ENCODE measurements around the gene SRD5A2.

SRD5A2 gene

DNA sequence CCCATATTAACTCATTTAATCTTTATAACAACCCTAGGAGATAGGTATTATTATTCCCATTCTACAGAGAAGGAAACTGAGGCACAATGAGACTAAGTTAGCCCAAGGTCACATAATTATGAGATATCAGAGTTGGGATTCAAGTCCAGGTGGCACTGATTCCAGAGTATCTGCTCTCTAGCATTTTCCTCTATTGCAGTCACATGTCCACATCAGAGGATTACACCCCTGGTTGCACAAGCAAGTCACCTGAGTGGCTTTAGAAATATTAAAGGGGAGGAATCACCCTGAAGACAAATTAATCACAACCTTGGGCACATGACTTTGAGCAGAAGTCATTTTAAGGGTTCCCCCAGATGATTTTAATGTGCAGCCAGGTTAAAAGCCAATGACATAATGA is 23.8 kb downstream of the SRD5A2 start:
- no peak for TF ChIP-seq YY1 (IDR thresholded peaks at IDR 0.05; ENCODE audit: low read depth)
- TF ChIP-seq ZBTB7A (IDR thresholded peaks at IDR 0.05; ENCODE audit: low read depth): no peak
- TF ChIP-seq TEAD4 (IDR thresholded peaks at IDR 0.05): no peak
- no peak for TF ChIP-seq RAD21 (IDR thresholded peaks at IDR 0.05; ENCODE audit: low read depth)
- no peak for TF ChIP-seq EP300 (IDR thresholded peaks at IDR 0.05; ENCODE audit: borderline replicate concordance)
- TF ChIP-seq CREB1 (IDR thresholded peaks at IDR 0.05; ENCODE audit: low read depth): no peak
- no peak for TF ChIP-seq TAF1 (IDR thresholded peaks at IDR 0.05; ENCODE audit: low read depth)
- TF ChIP-seq, protein P1, sequence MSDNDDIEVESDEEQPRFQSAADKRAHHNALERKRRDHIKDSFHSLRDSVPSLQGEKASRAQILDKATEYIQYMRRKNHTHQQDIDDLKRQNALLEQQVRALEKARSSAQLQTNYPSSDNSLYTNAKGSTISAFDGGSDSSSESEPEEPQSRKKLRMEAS (IDR thresholded peaks at IDR 0.05): no peak
- no peak for TF ChIP-seq CEBPB (IDR thresholded peaks at IDR 0.05)
- TF ChIP-seq TCF12 (IDR thresholded peaks at IDR 0.05; ENCODE audit: low read depth): no peak
- TF ChIP-seq, protein P2, sequence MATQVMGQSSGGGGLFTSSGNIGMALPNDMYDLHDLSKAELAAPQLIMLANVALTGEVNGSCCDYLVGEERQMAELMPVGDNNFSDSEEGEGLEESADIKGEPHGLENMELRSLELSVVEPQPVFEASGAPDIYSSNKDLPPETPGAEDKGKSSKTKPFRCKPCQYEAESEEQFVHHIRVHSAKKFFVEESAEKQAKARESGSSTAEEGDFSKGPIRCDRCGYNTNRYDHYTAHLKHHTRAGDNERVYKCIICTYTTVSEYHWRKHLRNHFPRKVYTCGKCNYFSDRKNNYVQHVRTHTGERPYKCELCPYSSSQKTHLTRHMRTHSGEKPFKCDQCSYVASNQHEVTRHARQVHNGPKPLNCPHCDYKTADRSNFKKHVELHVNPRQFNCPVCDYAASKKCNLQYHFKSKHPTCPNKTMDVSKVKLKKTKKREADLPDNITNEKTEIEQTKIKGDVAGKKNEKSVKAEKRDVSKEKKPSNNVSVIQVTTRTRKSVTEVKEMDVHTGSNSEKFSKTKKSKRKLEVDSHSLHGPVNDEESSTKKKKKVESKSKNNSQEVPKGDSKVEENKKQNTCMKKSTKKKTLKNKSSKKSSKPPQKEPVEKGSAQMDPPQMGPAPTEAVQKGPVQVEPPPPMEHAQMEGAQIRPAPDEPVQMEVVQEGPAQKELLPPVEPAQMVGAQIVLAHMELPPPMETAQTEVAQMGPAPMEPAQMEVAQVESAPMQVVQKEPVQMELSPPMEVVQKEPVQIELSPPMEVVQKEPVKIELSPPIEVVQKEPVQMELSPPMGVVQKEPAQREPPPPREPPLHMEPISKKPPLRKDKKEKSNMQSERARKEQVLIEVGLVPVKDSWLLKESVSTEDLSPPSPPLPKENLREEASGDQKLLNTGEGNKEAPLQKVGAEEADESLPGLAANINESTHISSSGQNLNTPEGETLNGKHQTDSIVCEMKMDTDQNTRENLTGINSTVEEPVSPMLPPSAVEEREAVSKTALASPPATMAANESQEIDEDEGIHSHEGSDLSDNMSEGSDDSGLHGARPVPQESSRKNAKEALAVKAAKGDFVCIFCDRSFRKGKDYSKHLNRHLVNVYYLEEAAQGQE (IDR thresholded peaks at IDR 0.05; ENCODE audit: low read depth): no peak

DNA sequence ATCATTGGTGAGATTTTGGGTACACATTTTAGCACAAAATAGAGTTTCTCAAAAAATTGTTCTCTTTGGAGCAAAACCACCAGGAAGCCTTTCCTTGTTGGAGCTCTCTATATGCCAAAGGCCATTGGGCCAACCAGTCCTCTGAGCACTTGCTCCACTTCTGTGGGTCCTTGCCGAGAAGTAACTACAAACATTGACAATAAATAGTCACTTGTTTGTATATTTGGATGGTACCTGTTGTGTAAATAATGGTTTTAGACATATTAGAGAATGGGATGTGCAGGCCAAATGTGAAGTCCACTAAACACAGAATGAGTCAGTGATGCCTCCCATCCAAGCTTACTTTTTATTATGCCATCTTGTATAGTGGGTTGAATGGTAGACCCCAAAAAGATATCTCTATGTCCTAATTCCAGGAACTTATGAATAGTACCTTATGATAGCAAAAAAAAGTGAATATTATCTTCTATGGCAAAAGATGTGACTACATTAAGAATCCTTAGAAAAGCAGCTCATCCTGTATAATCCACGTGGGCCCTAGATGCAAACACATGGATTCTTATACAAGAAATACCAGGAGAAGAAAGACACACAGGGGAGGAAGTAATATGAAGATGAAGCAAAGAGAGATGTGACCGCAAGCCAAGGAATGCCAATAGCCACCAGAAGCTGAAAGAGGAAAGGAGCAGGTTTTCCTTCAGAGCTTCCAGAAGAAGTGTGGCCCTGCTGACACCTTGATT is 24.6 kb downstream of the SRD5A2 start:
- TF ChIP-seq, protein P2 (IDR thresholded peaks at IDR 0.05; ENCODE audit: low read depth): no peak
- TF ChIP-seq, protein P3, sequence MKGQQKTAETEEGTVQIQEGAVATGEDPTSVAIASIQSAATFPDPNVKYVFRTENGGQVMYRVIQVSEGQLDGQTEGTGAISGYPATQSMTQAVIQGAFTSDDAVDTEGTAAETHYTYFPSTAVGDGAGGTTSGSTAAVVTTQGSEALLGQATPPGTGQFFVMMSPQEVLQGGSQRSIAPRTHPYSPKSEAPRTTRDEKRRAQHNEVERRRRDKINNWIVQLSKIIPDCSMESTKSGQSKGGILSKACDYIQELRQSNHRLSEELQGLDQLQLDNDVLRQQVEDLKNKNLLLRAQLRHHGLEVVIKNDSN (IDR thresholded peaks at IDR 0.05): no peak
- TF ChIP-seq CEBPB (IDR thresholded peaks at IDR 0.05) (no peak), FOXM1 (IDR thresholded peaks at IDR 0.05; ENCODE audit: borderline replicate concordance, low read depth) (no peak), TEAD4 (IDR thresholded peaks at IDR 0.05) (no peak), EGR1 (IDR thresholded peaks at IDR 0.05) (no peak)

DNA sequence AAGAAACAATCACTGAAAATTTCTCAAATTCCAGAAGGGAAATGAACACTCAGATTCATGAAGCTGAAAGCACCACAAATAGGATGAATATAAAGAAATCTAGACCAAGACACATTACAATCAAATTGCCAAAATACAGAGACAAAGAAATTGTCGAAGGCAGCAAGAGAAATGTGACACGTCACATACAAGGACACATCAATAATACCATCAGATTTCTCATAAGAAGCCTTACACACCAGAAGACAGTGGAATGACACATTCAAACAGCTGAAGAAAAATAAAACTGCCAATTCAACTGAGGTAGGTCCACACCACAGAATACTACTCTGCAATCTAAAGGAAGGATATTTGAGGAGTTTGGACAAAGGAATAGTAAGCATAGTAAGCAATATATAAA is 27.4 kb downstream of the SRD5A2 start:
- TF ChIP-seq TCF12 (IDR thresholded peaks at IDR 0.05; ENCODE audit: low read depth): no peak
- TF ChIP-seq TAF1 (IDR thresholded peaks at IDR 0.05; ENCODE audit: low read depth): no peak
- no peak for TF ChIP-seq FOXM1 (IDR thresholded peaks at IDR 0.05; ENCODE audit: borderline replicate concordance, low read depth)
- no peak for TF ChIP-seq YY1 (IDR thresholded peaks at IDR 0.05; ENCODE audit: low read depth)
- no peak for TF ChIP-seq EP300 (IDR thresholded peaks at IDR 0.05; ENCODE audit: borderline replicate concordance)
- TF ChIP-seq NFIC (IDR thresholded peaks at IDR 0.05): no peak
- TF ChIP-seq, protein P2 (IDR thresholded peaks at IDR 0.05; ENCODE audit: low read depth): no peak
- TF ChIP-seq, protein P1 (IDR thresholded peaks at IDR 0.05): no peak
- TF ChIP-seq CREB1 (IDR thresholded peaks at IDR 0.05; ENCODE audit: low read depth): no peak
- TF ChIP-seq, protein P3 (IDR thresholded peaks at IDR 0.05): no peak
- no peak for TF ChIP-seq ZBTB7A (IDR thresholded peaks at IDR 0.05; ENCODE audit: low read depth)
- no peak for TF ChIP-seq CEBPB (IDR thresholded peaks at IDR 0.05)
- no peak for TF ChIP-seq TEAD4 (IDR thresholded peaks at IDR 0.05)
- no peak for TF ChIP-seq RAD21 (IDR thresholded peaks at IDR 0.05; ENCODE audit: low read depth)
- TF ChIP-seq EGR1 (IDR thresholded peaks at IDR 0.05): no peak

DNA sequence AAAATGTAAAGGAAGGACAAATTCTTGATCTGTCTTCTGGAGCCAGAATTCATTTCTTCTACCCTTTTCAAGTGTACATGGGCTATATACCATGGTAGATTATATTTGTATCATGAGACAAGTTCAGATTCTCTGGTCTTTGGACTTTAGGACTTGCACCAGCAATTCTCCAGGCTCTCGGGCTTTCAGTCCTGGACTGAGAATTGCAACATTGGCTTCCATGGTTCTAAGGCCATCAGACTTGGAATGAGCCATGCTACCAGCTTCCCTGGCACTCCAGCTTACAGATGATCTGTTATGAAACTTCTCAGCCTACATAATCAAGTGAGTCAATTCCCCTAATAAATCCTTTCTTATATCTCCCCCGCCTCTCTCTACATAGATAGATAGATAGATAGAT is 33.3 kb downstream of the SRD5A2 start:
- TF ChIP-seq, protein P3 (IDR thresholded peaks at IDR 0.05): no peak
- TF ChIP-seq, protein P1 (IDR thresholded peaks at IDR 0.05): no peak
- TF ChIP-seq TEAD4 (IDR thresholded peaks at IDR 0.05) (no peak), NFIC (IDR thresholded peaks at IDR 0.05) (no peak), TCF12 (IDR thresholded peaks at IDR 0.05; ENCODE audit: low read depth) (no peak), ZBTB7A (IDR thresholded peaks at IDR 0.05; ENCODE audit: low read depth) (no peak)

Data from Ishikawa (cell line).